ENCODE measurements around the gene HOOK2.

Gene HOOK2

GRCh38 chr19:12792051-12792852 lies 16.9 kb upstream of the HOOK2 start (continued):
- no peak for TF ChIP-seq ZNF266 (tag by site-specific recombination; IDR thresholded peaks at IDR 0.05; ENCODE audit: low read depth)
- TF ChIP-seq ZNF23 (tag by site-specific recombination; IDR thresholded peaks at IDR 0.05; ENCODE audit: borderline replicate concordance) = no peak
- TF ChIP-seq ZNF677 (tag by site-specific recombination; IDR thresholded peaks at IDR 0.05) = no peak
- TF ChIP-seq ZNF148 (tag by site-specific recombination; IDR thresholded peaks at IDR 0.05; ENCODE audit: borderline replicate concordance) = no peak
- TF ChIP-seq ZNF654 (tag by site-specific recombination; IDR thresholded peaks at IDR 0.05; ENCODE audit: low read depth) = no peak
- TF ChIP-seq MEIS1 (CRISPR knock-in tag; IDR thresholded peaks at IDR 0.05; ENCODE audit: borderline replicate concordance) = no peak
- peak; percentile 58; the same call in 1 of the 2 replicates for TF ChIP-seq ZEB2 (tag by site-specific recombination; IDR thresholded peaks at IDR 0.05)
- TF ChIP-seq ZNF530 (tag by site-specific recombination; IDR thresholded peaks at IDR 0.05; ENCODE audit: low read depth) = no peak
- TF ChIP-seq ZNF513 (tag by site-specific recombination; IDR thresholded peaks at IDR 0.05) = peak; percentile 47
- no peak for TF ChIP-seq ZNF558 (tag by site-specific recombination; IDR thresholded peaks at IDR 0.05)
- no peak for TF ChIP-seq ZNF133 (tag by site-specific recombination; IDR thresholded peaks at IDR 0.05)
- TF ChIP-seq ZNF561 (tag by site-specific recombination; IDR thresholded peaks at IDR 0.05; ENCODE audit: borderline replicate concordance) = no peak
- no peak for TF ChIP-seq ZNF280C (tag by site-specific recombination; IDR thresholded peaks at IDR 0.05)
- no peak for TF ChIP-seq ZNF121 (tag by site-specific recombination; IDR thresholded peaks at IDR 0.05)
- no peak for TF ChIP-seq ZNF571 (tag by site-specific recombination; IDR thresholded peaks at IDR 0.05)
- no peak for TF ChIP-seq ZNF354C (tag by site-specific recombination; IDR thresholded peaks at IDR 0.05; ENCODE audit: borderline replicate concordance, low read depth)
- no peak for TF ChIP-seq ZSCAN23 (tag by site-specific recombination; IDR thresholded peaks at IDR 0.05)
- TF ChIP-seq GLIS1 (tag by site-specific recombination; IDR thresholded peaks at IDR 0.05) = peak; percentile 96
- TF ChIP-seq ZNF549 (tag by site-specific recombination; IDR thresholded peaks at IDR 0.05) = no peak
- TF ChIP-seq HOXA7 (CRISPR knock-in tag; IDR thresholded peaks at IDR 0.05; ENCODE audit: borderline replicate concordance) = no peak
- peak; percentile 63; the same call in 1 of the 2 replicates for TF ChIP-seq ZBTB6 (tag by site-specific recombination; IDR thresholded peaks at IDR 0.05)
- TF ChIP-seq ZNF596 (tag by site-specific recombination; IDR thresholded peaks at IDR 0.05) = no peak
- no peak for TF ChIP-seq ZNF449 (tag by site-specific recombination; IDR thresholded peaks at IDR 0.05)
- no peak for TF ChIP-seq ZNF292 (tag by site-specific recombination; IDR thresholded peaks at IDR 0.05; ENCODE audit: borderline replicate concordance, low read depth)
- no peak for TF ChIP-seq MZF1 (tag by site-specific recombination; IDR thresholded peaks at IDR 0.05; ENCODE audit: borderline replicate concordance)
- TF ChIP-seq ZNF433 (tag by site-specific recombination; IDR thresholded peaks at IDR 0.05; ENCODE audit: low read depth) = no peak
- TF ChIP-seq WT1 (tag by site-specific recombination; IDR thresholded peaks at IDR 0.05) = no peak
- TF ChIP-seq PRDM4 (tag by site-specific recombination; IDR thresholded peaks at IDR 0.05) = no peak
- no peak for TF ChIP-seq ZNF146 (tag by site-specific recombination; IDR thresholded peaks at IDR 0.05)

Data from HEK293 (cell line).